OCI-LY1 (cell line): ENCODE measurements around the gene BRICD5.

Experiments used
- H2AFZ ChIP-seq: fragments of 200-600 bp; sonication (generic), shearing (Covaris generic); 2 replicates; pipeline ENCODE4 v1.6.0; 2014; ENCODE audit warnings: antibody characterized with exemption, mild to moderate bottlenecking, low read length
- H3F3A ChIP-seq: fragments of 200-600 bp; sonication (generic), shearing (Covaris generic); 2 replicates; pipeline ENCODE4 v1.6.0; 2014; ENCODE audit warnings: mild to moderate bottlenecking, antibody characterized with exemption, low read length, moderate library complexity; ENCODE audit not compliant: insufficient read depth
- H3K27ac ChIP-seq: fragments of 200-600 bp; sonication (generic); 2 replicates; pipeline ENCODE4 v1.5.1; 2014; ENCODE audit warnings: low read length, mixed run types, mild to moderate bottlenecking, low read depth; ENCODE audit not compliant: poor library complexity, severe bottlenecking
- H3K27me3 ChIP-seq: fragments of 200-600 bp; sonication (generic); 2 replicates; pipeline ENCODE4 v1.6.0; 2014; ENCODE audit warnings: antibody characterized with exemption, mild to moderate bottlenecking, low read length, moderate library complexity; ENCODE audit not compliant: insufficient read depth
- H3K36me3 ChIP-seq: fragments of 200-600 bp; sonication (generic); 2 replicates; pipeline ENCODE4 v1.6.1; 2014; ENCODE audit warnings: mild to moderate bottlenecking, antibody characterized with exemption, low read length, moderate library complexity, mixed read lengths; ENCODE audit not compliant: insufficient read depth
- H3K4me1 ChIP-seq: fragments of 200-600 bp; sonication (generic); 2 replicates; pipeline ENCODE4 v1.5.1; 2014; ENCODE audit warnings: mild to moderate bottlenecking, low read length, moderate library complexity; ENCODE audit not compliant: insufficient read depth, severe bottlenecking
- H3K4me2 ChIP-seq: fragments of 200-600 bp; sonication (generic), shearing (Covaris generic); 2 replicates; pipeline ENCODE4 v1.6.1; 2014; ENCODE audit warnings: low read length
- H3K4me3 ChIP-seq: fragments of 200-600 bp; sonication (generic); 2 replicates; pipeline ENCODE4 v1.5.1; 2014; ENCODE audit warnings: low read length, low read depth, mild to moderate bottlenecking, mixed read lengths; ENCODE audit not compliant: poor library complexity, severe bottlenecking
- H3K79me2 ChIP-seq: fragments of 200-600 bp; shearing (Covaris generic); 2 replicates; pipeline ENCODE4 v1.6.1; 2016; ENCODE audit warnings: mixed run types, low read length, mixed read lengths; ENCODE audit not compliant: insufficient read depth
- H3K9ac ChIP-seq: fragments of 200-600 bp; sonication (generic), shearing (Covaris generic); 2 replicates; pipeline ENCODE4 v1.6.1; 2014; ENCODE audit warnings: mild to moderate bottlenecking, low read length, mixed read lengths
- H3K9me2 ChIP-seq: fragments of 200-600 bp; sonication (generic), shearing (Covaris generic); 2 replicates; pipeline ENCODE4 v1.6.1; 2014; ENCODE audit warnings: low read depth, mild to moderate bottlenecking, low read length, mixed read lengths
- H3K9me3 ChIP-seq: fragments of 200-600 bp; shearing (Covaris generic); 2 replicates; pipeline ENCODE4 v1.6.1; 2014; ENCODE audit warnings: low read length, mixed read lengths
- H4K20me1 ChIP-seq: fragments of 200-600 bp; sonication (generic), shearing (Covaris generic); 2 replicates; pipeline ENCODE4 v1.6.0; 2016; ENCODE audit warnings: mild to moderate bottlenecking, low read length; ENCODE audit not compliant: insufficient read depth
- CTCF ChIP-seq: fragments of 200-600 bp; sonication (generic), shearing (Covaris generic); IDR thresholded peaks from 2 replicates; pipeline ENCODE4 v1.5.1; 2017; ENCODE audit warnings: mild to moderate bottlenecking, antibody characterized with exemption, low read length, moderate library complexity, mixed read lengths
- EZH2 ChIP-seq: fragments of 200-600 bp; sonication (generic), shearing (Covaris generic); IDR thresholded peaks from 2 replicates; pipeline ENCODE4 v1.8.0; 2017; ENCODE audit warnings: borderline replicate concordance, mixed run types, mild to moderate bottlenecking, antibody characterized with exemption, low read length, moderate library complexity, mixed read lengths

BRICD5 gene

GRCh38 chr16:2235234-2235651 lies 24.6 kb upstream of the BRICD5 start:
- Histone ChIP-seq H3K9ac (no peak overlapping the region), H3K9me3 (no peaks in the 10 kb centered on the region), H3K4me3 (no peak overlapping the region), H3K36me3 (peaks cover 86% of the 10 kb centered on the region), H3K27ac (no peak overlapping the region), H3F3A (0 out of 2 replicates have a peak, but pooled peaks cover 3% of the 10 kb centered on the region), H2AFZ (no peak overlapping the region), H4K20me1 (no peaks in the 10 kb centered on the region), H3K27me3 (no peaks in the 10 kb centered on the region), H3K9me2 (no peaks in the 10 kb centered on the region), H3K4me2 (no peak overlapping the region), H3K79me2 (no peaks in the 10 kb centered on the region), H3K4me1 (no peaks in the 10 kb centered on the region)
- TF ChIP-seq CTCF = no peak
- TF ChIP-seq EZH2 = no peak

GRCh38 chr16:2234813-2235170 lies 24.1 kb upstream of the BRICD5 start:
- no peaks in the 10 kb centered on the region for H3K4me1 ChIP-seq
- 0 out of 2 replicates have a peak, but pooled peaks cover 3% of the 10 kb centered on the region for H3F3A ChIP-seq
- H2AFZ ChIP-seq = no peak overlapping the region
- no peaks in the 10 kb centered on the region for H3K79me2 ChIP-seq
- H3K9me3 ChIP-seq = no peaks in the 10 kb centered on the region
- no peak for TF ChIP-seq CTCF
- TF ChIP-seq EZH2 = no peak
- H3K9ac ChIP-seq = no peak overlapping the region
- no peaks in the 10 kb centered on the region for H3K27me3 ChIP-seq
- H3K9me2 ChIP-seq = no peaks in the 10 kb centered on the region
- H3K4me2 ChIP-seq = no peak overlapping the region
- peak overlapping the region; percentile 66 for H3K27ac ChIP-seq
- H3K36me3 ChIP-seq = peaks cover 88% of the 10 kb centered on the region
- no peak overlapping the region for H3K4me3 ChIP-seq
- no peaks in the 10 kb centered on the region for H4K20me1 ChIP-seq

DNA sequence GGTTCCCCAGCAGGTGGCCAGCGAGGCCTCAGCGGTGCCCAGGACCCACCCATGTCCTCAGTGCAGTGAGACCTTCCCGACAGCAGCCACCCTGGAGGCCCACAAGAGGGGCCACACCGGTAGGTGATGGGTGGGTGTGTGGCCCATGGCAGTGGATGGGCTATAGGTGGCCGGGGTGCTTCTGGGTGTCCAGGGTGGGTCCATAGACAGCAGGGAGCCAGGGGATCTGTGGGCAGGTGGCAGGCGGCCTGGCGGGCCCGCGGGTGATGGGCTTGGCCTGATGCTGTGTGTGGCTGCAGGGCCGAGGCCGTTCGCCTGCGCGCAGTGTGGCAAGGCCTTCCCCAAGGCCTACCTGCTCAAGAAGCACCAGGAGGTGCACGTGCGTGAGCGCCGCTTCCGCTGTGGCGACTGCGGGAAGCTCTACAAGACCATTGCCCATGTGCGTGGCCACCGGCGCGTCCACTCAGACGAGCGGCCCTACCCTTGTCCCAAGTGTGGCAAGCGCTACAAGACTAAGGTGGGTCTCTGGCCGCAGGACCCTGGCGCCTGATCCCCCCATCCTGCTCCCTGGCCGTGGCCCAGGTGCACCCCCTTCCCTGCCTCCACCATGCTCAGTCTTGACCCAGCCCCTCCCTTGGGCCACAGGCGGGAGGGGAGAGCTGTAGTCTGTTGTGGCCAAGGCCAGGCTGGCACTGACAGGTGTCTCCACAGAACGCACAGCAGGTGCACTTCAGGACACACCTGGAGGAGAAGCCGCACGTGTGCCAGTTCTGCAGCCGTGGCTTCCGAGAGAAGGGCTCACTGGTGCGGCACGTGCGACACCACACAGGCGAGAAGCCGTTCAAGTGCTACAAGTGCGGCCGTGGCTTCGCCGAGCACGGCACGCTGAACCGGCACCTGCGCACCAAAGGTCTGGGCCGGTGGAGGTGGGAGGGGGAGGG lies 23.5 kb upstream of the BRICD5 start:
- peaks cover 88% of the 10 kb centered on the region for H3K36me3 ChIP-seq
- H3K9me2 ChIP-seq = no peaks in the 10 kb centered on the region
- 0 out of 2 replicates have a peak, but pooled peaks cover 3% of the 10 kb centered on the region for H3F3A ChIP-seq
- H3K9ac ChIP-seq = no peak overlapping the region
- no peaks in the 10 kb centered on the region for H3K79me2 ChIP-seq
- peak overlapping the region; percentile 66 for H3K27ac ChIP-seq
- no peaks in the 10 kb centered on the region for H3K27me3 ChIP-seq
- H3K4me2 ChIP-seq = no peak overlapping the region
- H4K20me1 ChIP-seq = no peaks in the 10 kb centered on the region
- no peak for TF ChIP-seq EZH2
- TF ChIP-seq CTCF = no peak
- no peaks in the 10 kb centered on the region for H3K4me1 ChIP-seq
- H3K9me3 ChIP-seq = no peaks in the 10 kb centered on the region
- no peak overlapping the region for H3K4me3 ChIP-seq
- no peak overlapping the region for H2AFZ ChIP-seq
